Amniotic stem cell (primary cell): ENCODE measurements around the gene CDKN2B.

Source experiments
- DNase-seq: peaks from one replicate; lab custom pipeline; 2025; lab: John Stamatoyannopoulos, UW

Gene CDKN2B

DNA sequence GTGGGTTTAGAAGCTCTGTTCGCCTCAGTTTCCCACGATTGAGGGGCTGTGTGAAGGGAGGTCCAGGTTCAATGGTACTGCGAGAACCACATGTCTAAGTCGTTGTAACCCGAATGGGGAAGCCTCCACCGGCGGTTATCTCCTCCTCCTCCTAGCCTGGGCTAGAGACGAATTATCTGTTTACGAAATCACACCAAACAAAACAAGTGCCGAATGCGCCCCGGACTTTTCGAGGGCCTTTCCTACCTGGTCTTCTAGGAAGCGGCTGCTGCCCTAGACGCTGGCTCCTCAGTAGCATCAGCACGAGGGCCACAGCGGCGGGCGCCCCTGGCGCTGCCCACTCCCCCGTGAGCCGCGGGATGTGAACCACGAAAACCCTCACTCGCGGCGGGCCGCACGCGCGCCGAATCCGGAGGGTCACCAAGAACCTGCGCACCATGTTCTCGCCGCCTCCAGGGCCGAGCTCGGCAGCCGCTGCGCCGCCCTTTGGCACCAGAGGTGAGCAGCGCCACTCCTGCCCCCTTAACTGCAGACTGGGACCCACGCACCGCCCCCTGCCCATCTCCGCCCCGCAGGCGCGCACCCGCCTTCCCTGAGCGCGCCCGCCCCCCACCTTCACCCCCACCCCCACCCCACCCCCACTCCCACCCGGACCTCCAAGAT lies 15.1 kb downstream of the CDKN2B start, which contains the start of gene CDKN2A:
Gene CDKN2A (minus strand): TSS at position 500 of the 663 bp plus-strand sequence.
- no peak for DNase-seq

DNA sequence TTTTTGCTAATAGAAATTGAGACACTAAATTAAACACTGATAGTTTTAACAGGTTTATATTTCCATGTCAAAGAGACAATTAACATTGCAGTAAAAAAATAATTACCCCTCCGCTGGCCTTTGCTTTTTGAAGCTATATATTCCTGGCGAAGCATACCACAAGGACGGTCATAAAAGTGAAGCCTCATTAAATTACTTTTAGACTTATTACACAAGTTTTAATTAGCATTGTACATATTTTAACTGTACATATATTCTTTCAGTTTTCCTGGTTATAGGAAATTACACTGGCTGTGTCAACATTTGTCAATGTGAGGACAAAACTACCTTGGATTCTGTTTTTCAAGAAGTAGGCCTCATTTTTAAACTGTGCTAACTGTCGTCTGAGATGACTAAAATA lies 16.1 kb downstream of the CDKN2B start:
- DNase-seq: no peak

DNA sequence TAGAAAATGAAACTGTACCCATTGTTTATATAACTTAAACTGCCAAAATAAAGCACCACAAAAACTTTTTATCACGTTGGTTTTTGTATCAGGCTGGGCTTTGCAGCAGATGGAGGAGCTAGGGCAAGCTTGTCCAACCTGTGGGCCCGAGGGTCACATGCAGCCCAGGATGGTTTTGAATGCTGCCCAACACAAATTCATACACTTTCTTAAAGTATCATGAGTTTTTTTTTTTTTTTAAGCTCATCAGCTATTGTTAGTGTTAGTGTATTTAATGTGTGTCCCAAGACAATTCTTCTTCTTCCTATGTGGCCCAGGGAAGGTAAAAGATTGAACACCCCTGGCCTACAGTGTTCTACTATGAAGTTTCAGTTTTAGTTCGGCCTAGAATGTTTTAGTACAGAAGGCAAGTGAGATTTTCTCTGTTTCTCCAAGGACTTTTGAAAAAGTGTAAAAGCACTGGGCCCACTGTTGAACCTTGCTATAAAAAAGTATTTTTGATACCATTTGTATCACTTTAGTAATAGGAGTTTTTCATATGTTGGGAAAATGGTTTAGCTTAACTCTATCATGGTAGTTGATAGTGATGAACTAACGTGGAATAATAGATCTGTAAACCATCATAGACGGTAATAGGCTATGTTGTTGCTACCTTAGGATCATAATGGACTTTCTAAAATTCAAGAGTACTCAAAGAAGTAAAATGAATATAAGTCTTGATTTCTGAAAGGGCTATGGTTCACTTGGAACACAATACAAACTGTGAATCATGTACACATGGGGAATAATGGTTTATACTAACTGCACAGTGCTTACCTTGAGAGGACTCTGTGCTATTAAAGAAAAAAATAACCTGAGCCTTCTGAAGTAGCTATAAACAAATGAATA lies 17.8 kb downstream of the CDKN2B start:
- no peak for DNase-seq

DNA sequence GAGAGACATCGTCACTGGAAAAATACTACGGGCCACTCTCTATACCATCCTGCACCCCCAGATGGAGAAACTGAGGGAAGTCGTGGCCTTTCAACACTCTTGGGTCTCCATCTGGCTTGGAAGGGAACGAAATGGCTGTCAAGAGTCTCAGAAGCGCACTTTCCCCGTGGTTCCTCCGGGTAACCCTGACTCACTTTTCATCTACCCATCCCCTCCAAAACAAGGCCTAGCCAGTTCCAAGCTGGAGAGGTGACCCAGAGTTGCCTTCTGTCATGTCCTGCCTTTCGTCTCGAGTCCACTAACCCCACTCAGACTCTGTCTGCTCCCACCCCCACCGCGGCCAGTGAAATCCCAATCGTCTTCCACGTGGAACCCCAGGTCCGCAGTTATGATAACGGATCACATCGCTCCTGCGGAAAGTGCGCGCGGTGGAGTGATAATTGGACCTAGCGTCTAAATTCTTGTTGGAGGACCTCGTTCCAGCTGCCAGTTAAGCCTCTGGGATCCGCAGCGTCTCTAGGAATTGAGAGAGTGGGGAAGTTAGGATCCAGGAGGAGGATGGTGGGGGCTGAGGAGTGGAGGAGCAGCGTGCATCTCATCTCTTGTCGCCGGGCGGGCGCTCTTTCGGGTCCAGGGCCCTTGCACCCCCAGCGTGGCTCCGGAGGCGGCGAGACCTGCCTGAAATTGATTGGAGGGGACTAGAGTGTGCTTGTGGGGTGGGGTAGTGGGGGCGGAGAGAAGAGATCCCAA lies 19.5 kb downstream of the CDKN2B start:
- DNase-seq: no peak

DNA sequence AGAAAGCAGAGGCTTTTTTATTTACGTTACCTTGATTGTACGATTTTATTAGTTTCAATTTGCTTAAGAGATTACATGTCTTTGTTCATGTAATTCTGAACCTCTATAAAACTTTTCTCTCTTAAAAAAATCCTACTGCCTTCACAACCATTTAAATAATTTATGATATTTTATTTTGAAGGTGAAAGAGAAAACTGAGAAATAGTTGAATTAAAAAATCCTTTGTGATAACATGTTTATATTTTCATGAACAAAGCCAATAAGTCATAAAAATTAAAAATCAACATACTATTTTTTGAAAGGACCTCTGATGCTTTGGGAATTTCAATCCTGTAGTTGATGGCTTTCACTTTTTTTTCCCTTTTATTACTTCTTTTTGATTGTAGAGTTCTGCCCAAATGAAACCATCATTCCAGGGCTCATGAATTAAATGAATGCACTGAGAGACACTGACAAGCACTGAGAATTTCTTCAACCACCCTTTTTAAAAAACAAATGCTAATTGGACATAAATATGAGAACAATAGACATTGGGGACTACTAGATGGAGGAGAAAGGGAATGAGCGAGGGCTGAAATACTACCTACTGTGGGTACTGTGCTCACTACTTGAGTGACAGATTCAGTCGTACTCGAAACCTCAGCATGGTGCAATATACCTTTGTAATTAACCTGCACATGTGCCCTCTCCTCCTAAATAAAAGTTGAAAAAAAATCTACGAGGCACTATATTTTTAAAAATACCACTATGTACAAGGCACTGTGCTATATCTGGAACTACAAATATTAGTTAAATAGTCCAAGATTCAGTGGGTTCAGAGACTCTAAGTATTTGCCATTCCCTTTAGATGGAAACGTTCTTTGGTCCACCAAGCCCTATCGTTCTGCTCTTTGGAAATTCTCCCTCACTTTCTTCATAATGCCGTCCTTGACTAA lies 20.8 kb downstream of the CDKN2B start:
- DNase-seq: no peak

DNA sequence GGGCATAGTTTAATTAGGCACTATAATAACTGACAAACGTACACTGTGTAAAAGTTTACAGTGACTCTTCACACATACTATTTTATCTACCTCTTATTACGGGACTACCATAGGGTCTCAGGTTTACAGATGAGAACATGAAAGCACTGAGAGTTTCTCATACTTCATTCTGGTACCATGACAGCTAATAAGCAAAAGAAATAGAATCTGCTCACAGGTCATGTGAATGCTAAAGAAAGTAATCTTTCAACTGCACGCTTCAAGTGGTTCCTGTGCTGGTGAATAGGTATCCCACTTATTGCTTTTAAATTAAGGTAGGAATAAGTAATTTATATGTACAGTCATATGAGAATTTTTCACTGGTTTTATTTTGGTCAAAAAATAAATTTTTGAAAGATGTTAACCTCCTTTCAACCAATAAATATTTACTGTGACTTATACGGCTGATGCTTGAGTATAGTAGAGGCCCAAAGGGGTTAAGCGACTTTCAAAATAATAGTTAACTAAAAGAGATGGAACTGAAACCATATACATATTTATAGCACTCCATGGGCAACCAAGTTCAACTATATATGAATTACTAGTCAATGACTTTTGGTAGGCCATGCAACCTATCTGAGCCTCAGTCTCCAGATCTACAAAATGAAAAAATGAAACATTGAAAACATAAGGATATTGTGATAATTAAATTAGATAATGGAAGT lies 23.0 kb downstream of the CDKN2B start:
- no peak for DNase-seq

DNA sequence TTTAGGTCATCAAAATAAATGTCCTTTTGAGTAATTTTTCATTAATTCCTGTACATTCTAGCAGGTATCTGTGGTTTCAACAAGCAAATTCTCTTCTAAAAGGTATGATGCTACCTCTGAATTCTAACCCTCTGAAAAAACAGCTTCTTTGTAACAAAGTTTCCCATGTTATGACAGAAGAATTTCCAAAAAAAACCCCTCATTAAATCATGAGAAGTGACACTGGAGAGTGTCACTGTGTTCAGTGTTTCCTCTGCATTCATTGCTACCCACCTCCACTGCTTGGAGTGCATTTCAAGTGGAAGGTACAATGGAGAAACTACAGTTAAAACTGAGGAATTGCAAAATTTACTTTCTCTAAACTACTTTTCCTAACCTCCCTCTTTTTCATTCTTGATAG lies 25.0 kb downstream of the CDKN2B start:
- DNase-seq: no peak

DNA sequence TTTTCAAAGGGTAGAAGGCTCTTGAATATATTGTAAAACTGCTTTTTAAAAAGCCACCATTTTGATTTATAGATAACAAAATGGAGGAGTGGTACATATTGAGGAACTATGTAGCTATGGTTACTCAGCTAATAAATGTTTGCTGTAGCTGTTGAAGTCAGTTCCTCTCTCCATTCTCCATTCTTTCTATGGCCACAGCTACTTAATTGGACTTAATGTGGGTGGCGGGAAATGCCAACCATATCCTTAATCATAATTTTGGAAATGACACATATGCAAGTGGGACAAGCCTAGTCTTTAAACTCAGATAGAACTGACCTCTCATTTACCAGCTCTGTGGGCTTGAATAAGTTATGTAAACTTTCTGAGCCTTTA lies 25.6 kb downstream of the CDKN2B start:
- DNase-seq: no peak

DNA sequence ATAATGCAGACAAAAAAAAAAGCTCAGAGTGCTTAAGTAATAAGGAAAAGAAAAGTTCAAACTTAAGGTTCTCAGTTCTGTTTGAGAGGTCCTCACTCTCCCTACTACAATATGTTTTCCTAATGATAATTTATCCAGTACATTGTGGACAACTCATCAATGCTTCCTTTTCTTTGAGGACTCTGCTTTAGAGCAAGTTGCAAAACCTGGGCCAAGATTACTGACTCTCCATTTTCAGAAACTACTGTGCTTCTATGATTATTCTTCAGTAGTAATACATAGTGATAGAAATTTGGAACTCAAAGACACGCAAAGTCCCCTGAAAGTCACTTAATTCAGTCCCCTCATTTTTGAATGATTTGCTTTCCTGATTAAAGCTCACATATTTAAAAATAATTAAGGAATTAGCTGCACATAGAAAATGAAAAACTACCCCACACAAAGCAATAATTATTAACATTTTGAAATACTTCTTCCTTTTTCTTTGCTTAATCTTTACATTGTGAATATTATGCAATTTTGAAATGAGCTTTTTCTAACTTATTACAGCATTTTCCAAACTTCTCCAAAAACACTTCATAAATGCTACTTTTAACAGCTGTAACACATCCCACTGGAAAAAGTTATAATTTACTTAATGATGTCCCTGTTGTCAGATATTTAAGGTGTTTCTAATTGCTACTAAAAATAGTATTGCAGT lies 26.1 kb downstream of the CDKN2B start:
- no peak for DNase-seq

DNA sequence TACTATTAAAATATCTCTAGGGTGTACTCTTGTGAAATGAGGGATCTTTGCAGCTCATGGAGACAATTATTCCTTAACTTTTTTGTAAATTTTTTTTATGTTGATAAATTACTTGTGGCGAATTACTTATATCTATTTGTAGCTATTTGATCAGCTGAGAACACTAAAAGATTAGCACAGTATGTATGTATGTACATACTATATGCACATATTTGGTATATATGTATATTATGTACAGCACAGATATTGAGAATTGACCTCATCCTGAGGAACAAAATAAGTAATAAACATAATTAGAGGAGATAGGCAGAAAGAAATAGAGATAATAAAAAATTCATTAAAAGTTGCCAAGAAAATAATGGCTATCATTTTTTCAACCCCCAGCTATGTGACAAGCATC lies 26.7 kb downstream of the CDKN2B start:
- no peak for DNase-seq

DNA sequence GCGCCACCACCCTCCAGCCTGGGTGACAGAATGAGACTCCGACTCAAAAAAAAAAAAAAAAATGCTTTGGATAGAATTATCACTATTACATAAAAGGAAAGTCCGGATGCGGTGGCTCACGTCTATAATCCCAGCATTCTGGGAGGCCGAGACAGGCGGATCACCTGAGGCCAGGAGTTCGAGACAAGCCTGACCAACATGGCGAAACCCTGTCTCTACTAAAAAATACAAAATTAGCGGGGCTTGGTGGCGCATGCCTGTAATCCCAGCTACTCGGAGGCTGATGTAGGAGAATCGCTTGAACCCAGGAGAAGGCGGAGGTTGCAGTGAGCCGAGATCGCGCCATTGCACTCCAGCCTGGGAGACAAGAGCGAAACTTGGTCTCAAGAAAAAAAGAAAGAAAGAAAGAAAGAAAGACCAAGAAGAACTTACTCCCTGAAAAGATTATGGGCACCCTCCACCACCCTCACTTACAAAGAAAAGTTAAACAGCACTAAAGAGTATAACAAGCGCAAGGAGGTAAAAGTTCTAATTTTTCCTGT lies 32.7 kb downstream of the CDKN2B start:
- DNase-seq: no peak

DNA sequence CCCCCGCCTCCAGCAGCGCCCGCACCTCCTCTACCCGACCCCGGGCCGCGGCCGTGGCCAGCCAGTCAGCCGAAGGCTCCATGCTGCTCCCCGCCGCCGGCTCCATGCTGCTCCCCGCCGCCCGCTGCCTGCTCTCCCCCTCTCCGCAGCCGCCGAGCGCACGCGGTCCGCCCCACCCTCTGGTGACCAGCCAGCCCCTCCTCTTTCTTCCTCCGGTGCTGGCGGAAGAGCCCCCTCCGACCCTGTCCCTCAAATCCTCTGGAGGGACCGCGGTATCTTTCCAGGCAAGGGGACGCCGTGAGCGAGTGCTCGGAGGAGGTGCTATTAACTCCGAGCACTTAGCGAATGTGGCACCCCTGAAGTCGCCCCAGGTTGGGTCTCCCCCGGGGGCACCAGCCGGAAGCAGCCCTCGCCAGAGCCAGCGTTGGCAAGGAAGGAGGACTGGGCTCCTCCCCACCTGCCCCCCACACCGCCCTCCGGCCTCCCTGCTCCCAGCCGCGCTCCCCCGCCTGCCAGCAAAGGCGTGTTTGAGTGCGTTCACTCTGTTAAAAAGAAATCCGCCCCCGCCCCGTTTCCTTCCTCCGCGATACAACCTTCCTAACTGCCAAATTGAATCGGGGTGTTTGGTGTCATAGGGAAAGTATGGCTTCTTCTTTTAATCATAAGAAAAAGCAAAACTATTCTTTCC lies 34.2 kb downstream of the CDKN2B start:
- DNase-seq: peak; percentile 21

DNA sequence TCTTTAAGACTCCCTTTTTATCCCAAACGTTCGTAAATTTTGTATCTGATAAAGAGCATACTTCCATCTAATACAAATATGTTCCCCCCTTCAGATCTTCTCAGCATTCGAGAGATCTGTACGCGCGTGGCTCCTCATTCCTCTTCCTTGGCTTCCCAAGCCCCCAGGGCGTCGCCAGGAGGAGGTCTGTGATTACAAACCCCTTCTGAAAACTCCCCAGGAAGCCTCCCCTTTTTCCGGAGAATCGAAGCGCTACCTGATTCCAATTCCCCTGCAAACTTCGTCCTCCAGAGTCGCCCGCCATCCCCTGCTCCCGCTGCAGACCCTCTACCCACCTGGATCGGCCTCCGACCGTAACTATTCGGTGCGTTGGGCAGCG lies 34.8 kb downstream of the CDKN2B start:
- DNase-seq: no peak

DNA sequence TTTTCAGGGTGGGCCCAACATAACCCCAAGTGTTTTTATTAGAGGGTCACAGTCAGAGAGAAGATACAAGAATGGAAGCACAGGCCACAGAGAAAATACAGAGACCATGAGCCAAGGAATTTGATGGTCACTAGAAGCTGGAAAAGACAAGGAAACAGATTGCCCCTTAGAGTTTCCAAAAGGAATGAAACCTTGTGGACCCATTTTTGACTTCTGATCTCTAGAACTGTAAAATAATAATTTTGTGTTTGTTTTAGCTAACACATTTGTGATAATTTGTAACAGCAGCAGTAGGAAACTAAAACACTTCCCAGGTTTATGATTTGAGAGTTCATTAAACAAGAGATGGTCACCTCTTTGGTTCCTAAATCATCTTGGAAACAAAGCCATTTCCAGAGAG lies 36.7 kb downstream of the CDKN2B start:
- DNase-seq: no peak

DNA sequence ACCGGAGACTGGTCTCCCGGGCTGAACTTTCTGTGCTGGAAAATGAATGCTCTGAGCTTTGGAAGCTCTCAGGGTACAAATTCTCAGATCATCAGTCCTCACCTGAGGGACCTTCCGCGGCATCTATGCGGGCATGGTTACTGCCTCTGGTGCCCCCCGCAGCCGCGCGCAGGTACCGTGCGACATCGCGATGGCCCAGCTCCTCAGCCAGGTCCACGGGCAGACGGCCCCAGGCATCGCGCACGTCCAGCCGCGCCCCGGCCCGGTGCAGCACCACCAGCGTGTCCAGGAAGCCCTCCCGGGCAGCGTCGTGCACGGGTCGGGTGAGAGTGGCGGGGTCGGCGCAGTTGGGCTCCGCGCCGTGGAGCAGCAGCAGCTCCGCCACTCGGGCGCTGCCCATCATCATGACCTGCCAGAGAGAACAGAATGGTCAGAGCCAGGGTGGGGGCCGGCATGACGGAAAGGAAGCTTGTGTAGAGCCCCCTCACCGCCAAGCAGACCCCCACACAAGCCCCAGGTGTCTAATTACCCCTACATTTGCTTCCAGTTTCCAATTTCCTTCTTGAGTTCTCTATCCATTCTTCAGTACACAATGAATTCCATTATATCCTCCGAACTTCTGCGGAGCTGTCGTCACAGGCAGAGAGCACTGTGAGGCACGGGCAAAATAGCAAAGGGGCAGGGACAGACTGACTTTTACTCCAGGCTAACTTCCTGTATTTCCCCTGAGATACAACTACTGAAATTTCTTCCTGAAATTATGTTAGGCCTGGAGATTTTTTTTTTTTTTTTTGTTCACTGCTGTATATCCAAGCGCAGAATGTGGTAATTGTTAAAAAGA lies 38.1 kb downstream of the CDKN2B start:
- DNase-seq: no peak

DNA sequence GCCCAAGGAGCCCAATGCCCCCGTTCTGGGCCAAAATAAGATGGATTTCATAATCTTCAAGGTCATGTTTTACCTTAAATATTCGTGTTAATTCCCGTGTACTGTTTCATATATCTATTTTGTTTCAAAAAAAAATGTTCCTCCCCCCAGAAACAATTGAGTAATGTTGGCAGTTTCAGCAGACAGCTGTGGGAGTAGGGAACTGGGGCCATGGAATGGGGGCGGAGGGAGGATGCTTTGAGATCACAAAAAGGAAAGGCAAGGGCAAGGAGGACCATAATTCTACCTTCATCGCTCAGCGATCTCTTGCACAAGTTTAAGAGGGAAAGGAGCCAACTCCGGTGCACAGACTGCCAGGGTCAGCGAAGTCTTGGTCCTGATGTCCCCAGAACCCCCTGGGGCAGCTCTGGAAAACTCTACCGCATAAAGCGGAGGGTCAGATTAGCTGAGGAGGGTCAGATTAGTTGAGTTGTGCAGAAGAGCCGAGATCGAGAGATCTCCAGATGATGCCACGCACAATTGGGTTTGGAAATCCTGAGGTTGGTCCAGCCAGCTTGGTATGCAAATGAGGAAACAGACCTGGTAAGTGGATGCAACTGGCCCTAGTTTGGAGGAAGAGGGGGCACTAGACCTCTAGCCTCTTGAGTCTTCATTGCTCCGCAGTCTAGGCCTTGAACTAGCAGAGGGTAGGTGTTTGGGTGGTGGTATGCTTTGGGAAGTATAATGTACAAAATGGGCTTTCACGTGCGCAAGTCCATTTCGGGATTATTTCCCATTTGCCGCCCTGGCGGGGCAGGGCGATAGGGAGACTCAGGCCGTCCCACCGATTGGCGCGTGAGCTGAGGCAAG lies 38.9 kb downstream of the CDKN2B start:
- no peak for DNase-seq
